HepG2 (cell line): ENCODE data around the gene TWF1. TPM values are rescaled to one million over a fixed set of nuclear protein-coding genes. Genes with fewer than 3 reads are reported as not detected.
A peak's percentile ranks its signal among the peaks of the same experiment; 100 is the strongest.

Experiments
- ARNT ChIP-seq: fragments of 450-650 bp; IDR thresholded peaks from 2 replicates; pipeline ENCODE4 v1.6.1; 2017
- ATF1 ChIP-seq: IDR thresholded peaks from 2 replicates; pipeline ENCODE4 v1.6.1; 2016; ENCODE audit warnings: mild to moderate bottlenecking, control low read depth
- CCDC6 ChIP-seq: sonication (generic); formaldehyde crosslinking; IDR thresholded peaks from 2 replicates; pipeline ENCODE4 v1.8.1; 2022; ENCODE audit warnings: mild to moderate bottlenecking, missing genetic modification reagents, moderate library complexity
- ESRRA ChIP-seq: sonication (generic); formaldehyde crosslinking; IDR thresholded peaks from 2 replicates; pipeline ENCODE4 v1.5.1; 2020; ENCODE audit warnings: mild to moderate bottlenecking, low read depth, missing genetic modification reagents
- NCOA1 ChIP-seq: sonication (generic); formaldehyde crosslinking; IDR thresholded peaks from 2 replicates; pipeline ENCODE4 v1.9.0; 2021; ENCODE audit warnings: missing genetic modification reagents
- PHF20 ChIP-seq: sonication (generic); formaldehyde crosslinking; IDR thresholded peaks from 2 replicates; pipeline ENCODE4 v1.5.0; 2020; ENCODE audit warnings: mild to moderate bottlenecking, missing genetic modification reagents
- POLR2AphosphoS2 ChIP-seq: IDR thresholded peaks from 2 replicates; pipeline ENCODE4 v1.6.1; 2011; ENCODE audit warnings: low read depth, low read length, improper control_type of control experiment
- REPIN1 ChIP-seq: sonication (generic); formaldehyde crosslinking; IDR thresholded peaks from 2 replicates; pipeline ENCODE4 v1.8.0; 2022; ENCODE audit warnings: missing genetic modification reagents, low read depth, mild to moderate bottlenecking, borderline replicate concordance
- SOX13 ChIP-seq, 3 experiments: fragments of 450-650 bp in 1 of 3; sonication (generic) in 1 of 3; formaldehyde crosslinking in 1 of 3; IDR thresholded peaks in 2 of 3; conservative IDR thresholded peaks in 1 of 3; 2 replicates each; pipeline versions ENCODE4 v1.5.0 to v1.6.1; 2016 to 2020; ENCODE audit warnings: antibody characterized with exemption in 1 of 3, mild to moderate bottlenecking in 1 of 3, missing compliant biosample characterization in 1 of 3, missing genetic modification reagents in 1 of 3, moderate library complexity in 1 of 3
- STAT5B ChIP-seq: sonication (generic); formaldehyde crosslinking; IDR thresholded peaks from 2 replicates; pipeline ENCODE4 v1.4.0; 2020; ENCODE audit warnings: missing genetic modification reagents
- TBX3 ChIP-seq: fragments of 450-650 bp; IDR thresholded peaks from 2 replicates; pipeline ENCODE4 v1.6.1; 2017; ENCODE audit warnings: antibody characterized with exemption, mild to moderate bottlenecking, inconsistent platforms, borderline replicate concordance
- YEATS2 ChIP-seq: sonication (generic); formaldehyde crosslinking; IDR thresholded peaks from 2 replicates; pipeline ENCODE4 v1.4.0; 2020; ENCODE audit warnings: missing genetic modification reagents, borderline replicate concordance
- ZFP1 ChIP-seq: IDR thresholded peaks from 2 replicates; pipeline ENCODE4 v1.6.1; 2016
- ZNF225 ChIP-seq: sonication (generic); formaldehyde crosslinking; IDR thresholded peaks from 2 replicates; pipeline ENCODE4 v1.4.0; 2020; ENCODE audit warnings: mild to moderate bottlenecking, missing genetic modification reagents
- ZNF607 ChIP-seq: sonication (generic); formaldehyde crosslinking; IDR thresholded peaks from 2 replicates; pipeline ENCODE4 v1.5.1; 2020; ENCODE audit warnings: missing genetic modification reagents, mild to moderate bottlenecking, borderline replicate concordance
- ZNF619 ChIP-seq: sonication (generic); formaldehyde crosslinking; IDR thresholded peaks from 2 replicates; pipeline ENCODE4 v1.4.0; 2020; ENCODE audit warnings: mild to moderate bottlenecking, missing genetic modification reagents
- ZNF674 ChIP-seq: sonication (generic); formaldehyde crosslinking; IDR thresholded peaks from 2 replicates; pipeline ENCODE4 v1.5.0; 2020; ENCODE audit warnings: low read depth, mild to moderate bottlenecking, missing genetic modification reagents
- polyA plus RNA-seq, 8 experiments: library from polyadenylated mRNA; depleted of rRNA in 3 of 8; stranded (reverse) in 7 of 8; unstranded in 1 of 8; fragments of >200 nt; fragmentation: Illumina TruSeq in 4 of 8; extraction: Trizol in 4 of 8; gene quantifications; 2 replicates each; pipeline versions ENCODE4 v1.2.1 to v1.2.3, GENCODE V29; 2011 to 2016; ENCODE audit warnings: low read depth in 4 of 8, missing spikeins in 1 of 8, mixed read lengths in 1 of 8; ENCODE audit not compliant: insufficient read depth in 1 of 8
- total RNA-seq, 5 experiments: library from RNA; depleted of rRNA; stranded (reverse); fragments of >200 nt; fragmentation: Illumina TruSeq; extraction: Trizol; gene quantifications; 2 replicates each; pipeline ENCODE4 v1.2.3, GENCODE V29; 2016; ENCODE audit warnings: low read depth in 1 of 5
- TF ChIP-seq, protein P1 (sequence below): IDR thresholded peaks from 2 replicates; pipeline ENCODE4 v1.6.1; 2016; ENCODE audit warnings: low read depth, control low read depth
- TF ChIP-seq, protein P2 (sequence below): sonication (generic); formaldehyde crosslinking; IDR thresholded peaks from 2 replicates; pipeline ENCODE4 v1.5.1; 2020; ENCODE audit warnings: mild to moderate bottlenecking, missing genetic modification reagents, moderate library complexity
- TF ChIP-seq, protein P3 (sequence below): sonication (generic); formaldehyde crosslinking; IDR thresholded peaks from 2 replicates; pipeline ENCODE4 v1.8.1; 2023; ENCODE audit warnings: mild to moderate bottlenecking, inconsistent platforms, moderate library complexity, missing genetic modification reagents, borderline replicate concordance
- TF ChIP-seq, protein P4 (sequence below): sonication (generic); formaldehyde crosslinking; IDR thresholded peaks from 2 replicates; pipeline ENCODE4 v1.4.0; 2020; ENCODE audit warnings: missing genetic modification reagents

TWF1 gene
- total and polyA plus RNA-seq, 2 of the 13 experiments (the other 11 are each of a cell fraction or from before 2014, with no cell fraction given): 32.3 to 85.5 TPM

DNA sequence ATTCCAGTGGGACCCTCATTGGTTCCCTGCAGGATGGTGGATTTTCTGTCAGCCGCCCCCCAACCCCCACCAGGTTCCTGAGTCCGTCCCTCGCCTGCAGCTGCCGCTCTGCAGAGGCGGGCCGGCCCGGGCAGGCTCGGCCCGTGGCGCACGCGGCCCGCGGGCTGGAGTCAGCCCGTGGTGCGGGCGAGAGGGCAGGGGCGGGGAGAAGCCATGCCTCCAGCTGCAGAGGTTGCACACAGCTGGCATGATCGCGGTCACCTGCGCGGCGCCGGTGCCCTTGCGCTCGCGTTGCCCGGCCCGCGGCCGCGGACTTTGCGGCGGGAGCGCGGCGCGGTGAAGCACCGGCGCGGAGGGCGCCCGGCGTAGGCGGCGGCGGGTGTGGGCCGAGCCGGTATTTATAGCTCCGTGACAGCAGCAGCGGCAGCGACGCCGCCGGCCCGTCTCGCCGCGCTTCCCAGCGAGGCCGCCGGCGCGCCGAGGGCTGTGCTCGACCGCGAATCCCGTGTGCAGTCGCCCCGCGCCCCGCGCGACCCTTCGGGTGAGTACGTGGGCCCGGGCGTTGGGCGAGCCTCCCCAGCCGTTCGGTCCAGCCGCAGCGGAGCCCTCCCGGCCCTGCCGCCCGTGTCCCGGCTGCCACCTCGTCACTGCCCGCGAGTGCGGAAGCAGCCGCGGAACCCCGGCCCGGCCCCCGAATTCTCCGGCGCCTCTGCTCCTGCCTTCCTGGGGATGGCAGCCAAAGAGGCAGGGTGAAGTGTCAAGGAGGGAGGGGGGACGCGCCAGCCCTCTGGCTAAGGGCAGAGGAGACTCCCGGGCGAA is 29.7 kb upstream of the TWF1 start, which contains the start of gene TMEM117 (continued):
- TF ChIP-seq, protein P1, sequence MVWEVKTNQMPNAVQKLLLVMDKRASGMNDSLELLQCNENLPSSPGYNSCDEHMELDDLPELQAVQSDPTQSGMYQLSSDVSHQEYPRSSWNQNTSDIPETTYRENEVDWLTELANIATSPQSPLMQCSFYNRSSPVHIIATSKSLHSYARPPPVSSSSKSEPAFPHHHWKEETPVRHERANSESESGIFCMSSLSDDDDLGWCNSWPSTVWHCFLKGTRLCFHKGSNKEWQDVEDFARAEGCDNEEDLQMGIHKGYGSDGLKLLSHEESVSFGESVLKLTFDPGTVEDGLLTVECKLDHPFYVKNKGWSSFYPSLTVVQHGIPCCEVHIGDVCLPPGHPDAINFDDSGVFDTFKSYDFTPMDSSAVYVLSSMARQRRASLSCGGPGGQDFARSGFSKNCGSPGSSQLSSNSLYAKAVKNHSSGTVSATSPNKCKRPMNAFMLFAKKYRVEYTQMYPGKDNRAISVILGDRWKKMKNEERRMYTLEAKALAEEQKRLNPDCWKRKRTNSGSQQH (CRISPR knock-in tag): no peak
- TF ChIP-seq ATF1 (CRISPR knock-in tag) (no peak), POLR2AphosphoS2 (no peak), ESRRA (CRISPR knock-in tag) (no peak; the same call in 1 of the 2 replicates), PHF20 (CRISPR knock-in tag) (no peak), TBX3 (no peak), ZNF607 (CRISPR knock-in tag) (peak; percentile 58; the same call in 1 of the 2 replicates), ARNT (no peak), REPIN1 (CRISPR knock-in tag) (no peak), NCOA1 (CRISPR knock-in tag) (no peak), ZFP1 (CRISPR knock-in tag) (no peak), ZNF619 (CRISPR knock-in tag) (no peak), CCDC6 (CRISPR knock-in tag) (peak; percentile 66; the same call in 1 of the 2 replicates), YEATS2 (CRISPR knock-in tag) (peak; percentile 32; the same call in 1 of the 2 replicates), ZNF225 (CRISPR knock-in tag) (no peak; the same call in 1 of the 2 replicates), STAT5B (CRISPR knock-in tag) (no peak), SOX13 (IDR thresholded peaks at IDR 0.05) (no peak), SOX13 (CRISPR knock-in tag; conservative IDR thresholded peaks at IDR 0.05 in 1 of 2, IDR thresholded peaks at IDR 0.05 in 1 of 2) (no peak), ZNF674 (CRISPR knock-in tag) (peak; percentile 38; the same call in 1 of the 2 replicates)
- TF ChIP-seq, protein P2, sequence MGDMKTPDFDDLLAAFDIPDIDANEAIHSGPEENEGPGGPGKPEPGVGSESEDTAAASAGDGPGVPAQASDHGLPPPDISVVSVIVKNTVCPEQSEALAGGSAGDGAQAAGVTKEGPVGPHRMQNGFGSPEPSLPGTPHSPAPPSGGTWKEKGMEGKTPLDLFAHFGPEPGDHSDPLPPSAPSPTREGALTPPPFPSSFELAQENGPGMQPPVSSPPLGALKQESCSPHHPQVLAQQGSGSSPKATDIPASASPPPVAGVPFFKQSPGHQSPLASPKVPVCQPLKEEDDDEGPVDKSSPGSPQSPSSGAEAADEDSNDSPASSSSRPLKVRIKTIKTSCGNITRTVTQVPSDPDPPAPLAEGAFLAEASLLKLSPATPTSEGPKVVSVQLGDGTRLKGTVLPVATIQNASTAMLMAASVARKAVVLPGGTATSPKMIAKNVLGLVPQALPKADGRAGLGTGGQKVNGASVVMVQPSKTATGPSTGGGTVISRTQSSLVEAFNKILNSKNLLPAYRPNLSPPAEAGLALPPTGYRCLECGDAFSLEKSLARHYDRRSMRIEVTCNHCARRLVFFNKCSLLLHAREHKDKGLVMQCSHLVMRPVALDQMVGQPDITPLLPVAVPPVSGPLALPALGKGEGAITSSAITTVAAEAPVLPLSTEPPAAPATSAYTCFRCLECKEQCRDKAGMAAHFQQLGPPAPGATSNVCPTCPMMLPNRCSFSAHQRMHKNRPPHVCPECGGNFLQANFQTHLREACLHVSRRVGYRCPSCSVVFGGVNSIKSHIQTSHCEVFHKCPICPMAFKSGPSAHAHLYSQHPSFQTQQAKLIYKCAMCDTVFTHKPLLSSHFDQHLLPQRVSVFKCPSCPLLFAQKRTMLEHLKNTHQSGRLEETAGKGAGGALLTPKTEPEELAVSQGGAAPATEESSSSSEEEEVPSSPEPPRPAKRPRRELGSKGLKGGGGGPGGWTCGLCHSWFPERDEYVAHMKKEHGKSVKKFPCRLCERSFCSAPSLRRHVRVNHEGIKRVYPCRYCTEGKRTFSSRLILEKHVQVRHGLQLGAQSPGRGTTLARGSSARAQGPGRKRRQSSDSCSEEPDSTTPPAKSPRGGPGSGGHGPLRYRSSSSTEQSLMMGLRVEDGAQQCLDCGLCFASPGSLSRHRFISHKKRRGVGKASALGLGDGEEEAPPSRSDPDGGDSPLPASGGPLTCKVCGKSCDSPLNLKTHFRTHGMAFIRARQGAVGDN: peak; percentile 90
- TF ChIP-seq, protein P3, sequence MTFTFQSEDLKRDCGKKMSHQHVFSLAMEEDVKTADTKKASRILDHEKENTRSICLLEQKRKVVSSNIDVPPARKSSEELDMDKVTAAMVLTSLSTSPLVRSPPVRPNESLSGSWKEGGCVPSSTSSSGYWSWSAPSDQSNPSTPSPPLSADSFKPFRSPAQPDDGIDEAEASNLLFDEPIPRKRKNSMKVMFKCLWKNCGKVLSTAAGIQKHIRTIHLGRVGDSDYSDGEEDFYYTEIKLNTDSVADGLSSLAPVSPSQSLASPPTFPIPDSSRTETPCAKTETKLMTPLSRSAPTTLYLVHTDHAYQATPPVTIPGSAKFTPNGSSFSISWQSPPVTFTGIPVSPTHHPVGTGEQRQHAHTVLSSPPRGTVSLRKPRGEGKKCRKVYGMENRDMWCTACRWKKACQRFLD (CRISPR knock-in tag): no peak
- TF ChIP-seq, protein P4, sequence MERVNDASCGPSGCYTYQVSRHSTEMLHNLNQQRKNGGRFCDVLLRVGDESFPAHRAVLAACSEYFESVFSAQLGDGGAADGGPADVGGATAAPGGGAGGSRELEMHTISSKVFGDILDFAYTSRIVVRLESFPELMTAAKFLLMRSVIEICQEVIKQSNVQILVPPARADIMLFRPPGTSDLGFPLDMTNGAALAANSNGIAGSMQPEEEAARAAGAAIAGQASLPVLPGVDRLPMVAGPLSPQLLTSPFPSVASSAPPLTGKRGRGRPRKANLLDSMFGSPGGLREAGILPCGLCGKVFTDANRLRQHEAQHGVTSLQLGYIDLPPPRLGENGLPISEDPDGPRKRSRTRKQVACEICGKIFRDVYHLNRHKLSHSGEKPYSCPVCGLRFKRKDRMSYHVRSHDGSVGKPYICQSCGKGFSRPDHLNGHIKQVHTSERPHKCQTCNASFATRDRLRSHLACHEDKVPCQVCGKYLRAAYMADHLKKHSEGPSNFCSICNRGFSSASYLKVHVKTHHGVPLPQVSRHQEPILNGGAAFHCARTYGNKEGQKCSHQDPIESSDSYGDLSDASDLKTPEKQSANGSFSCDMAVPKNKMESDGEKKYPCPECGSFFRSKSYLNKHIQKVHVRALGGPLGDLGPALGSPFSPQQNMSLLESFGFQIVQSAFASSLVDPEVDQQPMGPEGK: peak; percentile 72
